ENCODE measurements around the gene SCFD2.
"Not testable (repeated sequence)": the region's sequence is repeated elsewhere in the genome, so short reads cannot be mapped to it uniquely, and the experiment has no call there.

SCFD2 gene

DNA sequence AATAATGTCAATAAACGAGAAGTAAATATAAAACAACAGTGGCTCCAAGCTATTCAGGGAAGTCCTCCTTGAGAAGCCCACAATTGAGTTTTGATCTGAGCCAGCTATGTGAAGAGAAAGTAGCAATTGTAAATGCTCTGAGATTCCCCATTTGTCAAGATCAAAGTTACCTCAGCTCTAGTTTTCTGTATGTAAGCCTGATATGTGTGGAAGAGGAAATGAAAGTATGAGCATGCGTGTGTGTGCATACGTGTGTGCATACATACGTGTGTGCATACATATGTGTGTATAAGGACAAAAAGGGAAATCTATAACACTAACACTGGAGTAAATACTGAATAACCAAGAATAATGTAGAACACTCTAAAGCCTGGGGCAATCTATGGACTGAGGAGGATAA lies 130.3 kb downstream of the SCFD2 start:
- no peak overlapping the region for H3K4me3 ChIP-seq (ENCODE audit: low read length)
- H3K27me3 ChIP-seq (ENCODE audit: control insufficient read depth, insufficient read depth, low read length), result no peaks in the 10 kb centered on the region
- H3K36me3 ChIP-seq (ENCODE audit: control insufficient read depth, low read depth, low read length), result no peaks in the 10 kb centered on the region
- H3K9ac ChIP-seq (ENCODE audit: low read length), result no peak overlapping the region
- H3K4me1 ChIP-seq (ENCODE audit: control insufficient read depth, low read depth, low read length), result no peaks in the 10 kb centered on the region
- H3K9me3 ChIP-seq (ENCODE audit: control insufficient read depth, low read depth, low read length), result no peaks in the 10 kb centered on the region
- H3K27ac ChIP-seq (ENCODE audit: low read length), result no peak overlapping the region

- no peaks in the 10 kb centered on the region for H3K27me3 ChIP-seq (ENCODE audit: control insufficient read depth, insufficient read depth, low read length)
- no peaks in the 10 kb centered on the region for H3K4me1 ChIP-seq (ENCODE audit: control insufficient read depth, low read depth, low read length)
- H3K36me3 ChIP-seq (ENCODE audit: control insufficient read depth, low read depth, low read length), result no peaks in the 10 kb centered on the region
- no peak overlapping the region for H3K9ac ChIP-seq (ENCODE audit: low read length)
- H3K27ac ChIP-seq (ENCODE audit: low read length), result no peak overlapping the region
- H3K9me3 ChIP-seq (ENCODE audit: control insufficient read depth, low read depth, low read length), result no peaks in the 10 kb centered on the region
- H3K4me3 ChIP-seq (ENCODE audit: low read length), result no peak overlapping the region
These were observed 131.2 kb downstream of the SCFD2 start for GRCh38 chr4:53234669-53235068.

- Histone ChIP-seq H3K4me1 (ENCODE audit: control insufficient read depth, low read depth, low read length) (no peaks in the 10 kb centered on the region), H3K27me3 (ENCODE audit: control insufficient read depth, insufficient read depth, low read length) (no peaks in the 10 kb centered on the region), H3K36me3 (ENCODE audit: control insufficient read depth, low read depth, low read length) (no peaks in the 10 kb centered on the region), H3K9me3 (ENCODE audit: control insufficient read depth, low read depth, low read length) (no peaks in the 10 kb centered on the region), H3K27ac (ENCODE audit: low read length) (no peak overlapping the region), H3K9ac (ENCODE audit: low read length) (no peak overlapping the region), H3K4me3 (ENCODE audit: low read length) (no peak overlapping the region)
These were observed 131.8 kb downstream of the SCFD2 start for GRCh38 chr4:53234111-53234510.

- H3K4me3 ChIP-seq (ENCODE audit: low read length), result no peak overlapping the region
- H3K36me3 ChIP-seq (ENCODE audit: control insufficient read depth, low read depth, low read length), result no peaks in the 10 kb centered on the region
- H3K27ac ChIP-seq (ENCODE audit: low read length), result no peak overlapping the region
- H3K4me1 ChIP-seq (ENCODE audit: control insufficient read depth, low read depth, low read length), result no peaks in the 10 kb centered on the region
- H3K9me3 ChIP-seq (ENCODE audit: control insufficient read depth, low read depth, low read length), result no peaks in the 10 kb centered on the region
- H3K9ac ChIP-seq (ENCODE audit: low read length), result no peak overlapping the region
- no peaks in the 10 kb centered on the region for H3K27me3 ChIP-seq (ENCODE audit: control insufficient read depth, insufficient read depth, low read length)
These were observed 132.6 kb downstream of the SCFD2 start for GRCh38 chr4:53233114-53233795.

GRCh38 chr4:53232371-53232770 lies 133.5 kb downstream of the SCFD2 start:
- no peaks in the 10 kb centered on the region for H3K4me1 ChIP-seq (ENCODE audit: control insufficient read depth, low read depth, low read length)
- no peak overlapping the region for H3K27ac ChIP-seq (ENCODE audit: low read length)
- H3K9me3 ChIP-seq (ENCODE audit: control insufficient read depth, low read depth, low read length), result no peaks in the 10 kb centered on the region
- no peak overlapping the region for H3K9ac ChIP-seq (ENCODE audit: low read length)
- no peaks in the 10 kb centered on the region for H3K36me3 ChIP-seq (ENCODE audit: control insufficient read depth, low read depth, low read length)
- H3K4me3 ChIP-seq (ENCODE audit: low read length), result no peak overlapping the region
- H3K27me3 ChIP-seq (ENCODE audit: control insufficient read depth, insufficient read depth, low read length), result no peaks in the 10 kb centered on the region

GRCh38 chr4:53228036-53228435 lies 137.8 kb downstream of the SCFD2 start:
- Histone ChIP-seq H3K27me3 (ENCODE audit: control insufficient read depth, insufficient read depth, low read length) (no peaks in the 10 kb centered on the region), H3K4me1 (ENCODE audit: control insufficient read depth, low read depth, low read length) (no peaks in the 10 kb centered on the region), H3K9me3 (ENCODE audit: control insufficient read depth, low read depth, low read length) (no peaks in the 10 kb centered on the region), H3K36me3 (ENCODE audit: control insufficient read depth, low read depth, low read length) (no peaks in the 10 kb centered on the region), H3K9ac (ENCODE audit: low read length) (no peak overlapping the region), H3K4me3 (ENCODE audit: low read length) (no peak overlapping the region), H3K27ac (ENCODE audit: low read length) (no peak overlapping the region)

DNA sequence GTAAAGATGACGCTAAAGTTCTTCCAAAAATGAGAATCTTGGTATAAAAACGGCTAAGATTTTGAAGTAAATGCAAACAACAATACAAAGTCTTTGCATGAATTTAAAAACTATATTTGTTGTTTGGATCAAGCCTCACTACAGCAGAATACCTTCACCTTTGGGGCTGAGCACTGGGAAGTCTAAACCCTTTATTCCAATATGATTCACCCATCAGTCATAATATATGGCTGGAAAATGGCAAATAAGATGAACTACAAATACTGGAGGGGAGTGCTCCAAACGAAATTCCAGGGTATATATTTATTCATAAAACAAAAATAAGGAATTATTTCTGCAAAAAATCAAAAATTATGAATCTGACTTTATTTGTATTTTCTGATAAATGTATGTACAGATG lies 138.4 kb downstream of the SCFD2 start:
- no peak overlapping the region for H3K4me3 ChIP-seq (ENCODE audit: low read length)
- H3K36me3 ChIP-seq (ENCODE audit: control insufficient read depth, low read depth, low read length), result no peaks in the 10 kb centered on the region
- H3K9ac ChIP-seq (ENCODE audit: low read length), result no peak overlapping the region
- H3K27me3 ChIP-seq (ENCODE audit: control insufficient read depth, insufficient read depth, low read length), result no peaks in the 10 kb centered on the region
- no peaks in the 10 kb centered on the region for H3K9me3 ChIP-seq (ENCODE audit: control insufficient read depth, low read depth, low read length)
- H3K4me1 ChIP-seq (ENCODE audit: control insufficient read depth, low read depth, low read length), result no peaks in the 10 kb centered on the region
- H3K27ac ChIP-seq (ENCODE audit: low read length), result no peak overlapping the region

DNA sequence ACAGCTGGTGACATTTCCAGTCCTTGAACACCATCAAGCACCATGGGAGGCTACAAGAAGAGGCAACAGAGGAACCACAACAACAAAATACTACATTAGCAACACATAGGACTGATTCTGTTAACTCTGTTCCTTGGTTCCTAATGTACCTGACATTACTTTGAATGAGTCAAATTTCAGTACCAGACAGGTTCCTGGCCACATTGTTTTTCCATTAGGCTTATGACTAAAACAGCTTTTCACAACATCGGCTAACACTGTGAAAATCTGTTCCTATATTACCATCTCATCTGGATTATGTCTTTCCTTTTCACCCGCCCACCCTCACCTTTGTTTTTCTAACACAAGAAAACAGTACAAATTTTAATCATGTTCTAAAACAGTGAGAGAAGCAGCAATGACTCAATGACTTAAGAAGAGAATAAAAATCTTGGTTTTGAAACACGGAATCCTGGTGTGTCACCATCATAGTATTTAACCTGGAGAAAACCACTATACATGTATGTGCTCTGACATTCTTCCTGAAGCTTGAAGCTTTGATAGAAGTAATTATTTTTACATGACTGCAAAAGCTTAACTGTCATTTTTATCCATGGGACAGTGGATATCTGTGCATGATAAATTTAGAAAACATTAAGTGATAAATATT lies 143.9 kb downstream of the SCFD2 start:
- Histone ChIP-seq H3K4me1 (ENCODE audit: control insufficient read depth, low read depth, low read length) (no peaks in the 10 kb centered on the region), H3K4me3 (ENCODE audit: low read length) (no peak overlapping the region), H3K36me3 (ENCODE audit: control insufficient read depth, low read depth, low read length) (no peaks in the 10 kb centered on the region), H3K9me3 (ENCODE audit: control insufficient read depth, low read depth, low read length) (no peaks in the 10 kb centered on the region), H3K9ac (ENCODE audit: low read length) (no peak overlapping the region), H3K27ac (ENCODE audit: low read length) (no peak overlapping the region), H3K27me3 (ENCODE audit: control insufficient read depth, insufficient read depth, low read length) (no peaks in the 10 kb centered on the region)

GRCh38 chr4:53219148-53219547 lies 146.7 kb downstream of the SCFD2 start:
- not testable (repeated sequence) for H3K9ac ChIP-seq (ENCODE audit: low read length); H3K36me3 ChIP-seq (ENCODE audit: control insufficient read depth, low read depth, low read length); H3K27ac ChIP-seq (ENCODE audit: low read length); H3K4me1 ChIP-seq (ENCODE audit: control insufficient read depth, low read depth, low read length); H3K4me3 ChIP-seq (ENCODE audit: low read length); H3K27me3 ChIP-seq (ENCODE audit: control insufficient read depth, insufficient read depth, low read length); H3K9me3 ChIP-seq (ENCODE audit: control insufficient read depth, low read depth, low read length)

DNA sequence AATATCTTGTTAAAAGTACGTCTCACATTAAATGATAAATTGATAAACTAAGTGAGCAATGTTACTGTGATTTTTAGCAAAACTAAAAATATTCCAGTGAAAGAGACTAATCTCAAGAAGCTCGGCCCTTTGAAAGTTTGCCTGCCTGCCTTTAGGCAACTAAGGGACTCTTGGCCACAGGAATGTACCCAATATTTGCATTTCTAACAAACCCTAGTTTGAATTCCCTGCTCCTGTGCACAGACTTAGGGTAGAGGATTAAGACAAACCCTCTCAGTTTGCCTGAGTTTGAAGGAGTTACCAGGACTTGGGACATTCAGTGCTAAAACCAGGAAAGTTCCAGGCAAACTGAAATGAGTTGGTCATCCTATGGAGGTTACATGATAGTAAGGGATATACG lies 157.1 kb downstream of the SCFD2 start:
- Histone ChIP-seq H3K27ac (ENCODE audit: low read length) (no peak overlapping the region), H3K27me3 (ENCODE audit: control insufficient read depth, insufficient read depth, low read length) (no peaks in the 10 kb centered on the region), H3K9me3 (ENCODE audit: control insufficient read depth, low read depth, low read length) (no peaks in the 10 kb centered on the region), H3K4me1 (ENCODE audit: control insufficient read depth, low read depth, low read length) (peaks cover 5% of the 10 kb centered on the region), H3K36me3 (ENCODE audit: control insufficient read depth, low read depth, low read length) (no peaks in the 10 kb centered on the region), H3K9ac (ENCODE audit: low read length) (no peak overlapping the region), H3K4me3 (ENCODE audit: low read length) (no peak overlapping the region)

DNA sequence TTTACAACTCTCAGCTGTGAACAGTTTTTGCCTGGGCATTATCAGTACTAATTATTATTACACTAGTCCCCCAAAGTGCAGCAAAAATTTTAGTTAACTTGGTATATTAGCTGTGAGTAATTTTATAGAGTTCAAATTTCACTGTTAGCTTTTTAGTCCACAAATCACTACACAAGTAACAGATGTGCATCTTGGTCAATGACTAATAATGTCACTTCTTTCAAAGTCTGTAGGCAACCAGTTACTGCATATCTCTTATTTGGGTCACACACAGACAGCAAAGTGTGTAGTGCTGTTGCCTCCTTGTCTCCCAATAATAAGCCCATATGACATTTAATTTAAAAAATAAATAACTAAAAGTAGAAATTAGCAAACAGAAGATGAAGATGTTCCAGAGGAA lies 159.9 kb downstream of the SCFD2 start:
- H3K27me3 ChIP-seq (ENCODE audit: control insufficient read depth, insufficient read depth, low read length), result no peaks in the 10 kb centered on the region
- no peak overlapping the region for H3K9ac ChIP-seq (ENCODE audit: low read length)
- no peaks in the 10 kb centered on the region for H3K36me3 ChIP-seq (ENCODE audit: control insufficient read depth, low read depth, low read length)
- no peak overlapping the region for H3K4me3 ChIP-seq (ENCODE audit: low read length)
- H3K27ac ChIP-seq (ENCODE audit: low read length), result no peak overlapping the region
- no peaks in the 10 kb centered on the region for H3K9me3 ChIP-seq (ENCODE audit: control insufficient read depth, low read depth, low read length)
- H3K4me1 ChIP-seq (ENCODE audit: control insufficient read depth, low read depth, low read length), result peaks cover 5% of the 10 kb centered on the region

DNA sequence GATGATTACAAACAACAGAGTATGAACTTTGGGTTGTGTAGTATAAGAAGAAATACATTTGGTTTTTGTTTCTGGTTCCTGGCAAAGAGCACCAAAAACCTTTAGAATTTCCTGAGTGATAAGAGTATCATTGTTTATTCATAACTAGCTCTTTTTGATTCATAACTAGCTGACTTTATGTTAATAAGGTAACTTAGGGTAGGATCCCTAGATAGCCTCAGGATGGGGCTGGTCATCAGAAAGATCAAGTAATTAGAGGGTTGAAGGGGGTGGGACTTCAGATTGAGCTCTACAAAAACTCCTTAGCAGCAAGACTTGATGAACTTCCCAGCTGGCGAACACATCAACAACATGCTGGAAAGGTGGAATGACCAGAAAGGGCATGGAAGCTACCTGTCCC lies 166.5 kb downstream of the SCFD2 start:
- no peak overlapping the region for H3K27ac ChIP-seq (ENCODE audit: low read length)
- no peaks in the 10 kb centered on the region for H3K9me3 ChIP-seq (ENCODE audit: control insufficient read depth, low read depth, low read length)
- no peaks in the 10 kb centered on the region for H3K27me3 ChIP-seq (ENCODE audit: control insufficient read depth, insufficient read depth, low read length)
- no peak overlapping the region for H3K9ac ChIP-seq (ENCODE audit: low read length)
- no peaks in the 10 kb centered on the region for H3K4me1 ChIP-seq (ENCODE audit: control insufficient read depth, low read depth, low read length)
- no peaks in the 10 kb centered on the region for H3K36me3 ChIP-seq (ENCODE audit: control insufficient read depth, low read depth, low read length)
- H3K4me3 ChIP-seq (ENCODE audit: low read length), result no peak overlapping the region
